HG03354 (cell line): ENCODE results near the gene ATPAF1.
"Not testable (repeated sequence)": the region's sequence is repeated elsewhere in the genome, so short reads cannot be mapped to it uniquely, and the experiment has no call there.

ENCODE experiments used
- ATAC-seq: cut with Tn5 transposase; IDR thresholded peaks from one replicate; pipeline ENCODE4 v1.9.1; 2021; ENCODE audit warnings: mild to moderate bottlenecking; ENCODE audit not compliant: unreplicated experiment, poor library complexity, severe bottlenecking

The ATPAF1 gene

GRCh38 chr1:46667782-46668760 lies at the start of gene ATPAF1:
Gene ATPAF1, minus strand, starts transcription at chr1:46668364. Its CDS starts 42 bp downstream, at chr1:46668322.
- ATAC-seq, result peak; percentile 78

- no peak for ATAC-seq
These were observed 49.5 kb upstream of the ATPAF1 start for GRCh38 chr1:46717654-46718053.

GRCh38 chr1:46714976-46715375 lies 46.8 kb upstream of the ATPAF1 start:
- no peak for ATAC-seq

GRCh38 chr1:46708121-46708520 lies 40.0 kb upstream of the ATPAF1 start:
- no peak for ATAC-seq

- no peak for ATAC-seq
These were observed 37.2 kb upstream of the ATPAF1 start for GRCh38 chr1:46705408-46705807.

GRCh38 chr1:46703927-46704641 lies 35.9 kb upstream of the ATPAF1 start:
- ATAC-seq, result no peak

- ATAC-seq, result no peak
These were observed 31.5 kb upstream of the ATPAF1 start for GRCh38 chr1:46699666-46700065.

- ATAC-seq, result no peak
These were observed 28.9 kb upstream of the ATPAF1 start for GRCh38 chr1:46697053-46697452.

GRCh38 chr1:46694676-46695075 lies 26.5 kb upstream of the ATPAF1 start:
- ATAC-seq, result not testable (repeated sequence)

- no peak for ATAC-seq
These were observed 24.9 kb upstream of the ATPAF1 start for GRCh38 chr1:46692811-46693770.

GRCh38 chr1:46691997-46692790 lies 24.0 kb upstream of the ATPAF1 start:
- no peak for ATAC-seq

GRCh38 chr1:46690931-46691421 lies 22.8 kb upstream of the ATPAF1 start:
- no peak for ATAC-seq

- ATAC-seq, result no peak
These were observed 21.7 kb upstream of the ATPAF1 start for GRCh38 chr1:46689897-46690296.

- no peak for ATAC-seq
These were observed 21.2 kb upstream of the ATPAF1 start for GRCh38 chr1:46689356-46689755.

GRCh38 chr1:46687921-46688509 lies 19.9 kb upstream of the ATPAF1 start:
- no peak for ATAC-seq

GRCh38 chr1:46687093-46687659 lies 19.0 kb upstream of the ATPAF1 start:
- ATAC-seq, result no peak

GRCh38 chr1:46686255-46686654 lies 18.1 kb upstream of the ATPAF1 start:
- no peak for ATAC-seq

GRCh38 chr1:46684670-46685069 lies 16.5 kb upstream of the ATPAF1 start:
- ATAC-seq, result no peak
